ENCODE results near the gene HGF. TPM values are rescaled to one million over a fixed set of nuclear protein-coding genes. Genes with fewer than 3 reads are reported as not detected.
"Not testable (repeated sequence)": the region's sequence is repeated elsewhere in the genome, so short reads cannot be mapped to it uniquely, and the experiment has no call there.

Gene HGF
- total RNA-seq, 1 donor: 33.2 TPM

DNA sequence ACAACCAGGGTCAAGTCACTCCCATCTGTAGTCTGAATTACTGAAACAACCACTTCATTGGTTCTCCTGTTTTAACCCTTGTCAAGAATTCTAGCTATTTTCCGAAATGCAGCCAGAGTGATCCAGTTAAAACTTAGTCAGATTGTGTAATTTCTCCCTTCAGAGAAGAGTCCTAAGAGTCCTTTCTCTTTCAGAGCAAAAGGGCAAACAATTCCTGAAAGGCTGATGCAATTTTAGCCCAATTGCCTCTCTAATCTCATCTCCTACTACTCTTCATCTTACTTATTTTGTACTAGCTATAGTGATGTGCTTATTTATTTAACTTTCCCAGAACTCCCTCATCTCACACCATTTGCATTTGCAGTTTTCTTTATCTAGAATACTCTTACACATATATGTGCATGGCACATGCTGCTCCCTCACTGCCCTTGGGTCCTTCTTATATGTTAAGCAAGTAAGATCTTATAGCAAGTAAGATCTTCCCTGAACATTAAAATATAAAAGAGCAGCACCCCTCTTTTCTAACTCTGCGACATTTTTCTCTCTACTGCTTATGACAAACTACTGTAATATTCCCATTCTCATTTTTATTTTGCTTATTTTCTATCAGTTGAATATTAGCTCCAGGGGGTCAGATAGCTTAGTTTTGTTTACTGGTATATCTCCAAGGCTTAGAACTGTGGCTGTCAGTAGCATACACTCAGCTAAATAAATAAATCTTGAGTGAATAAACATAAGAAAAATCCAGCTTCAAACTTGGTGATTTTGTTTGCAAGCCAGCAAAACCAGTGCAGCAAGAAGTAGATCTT, 44.6 kb downstream of the HGF start:
- no peak overlapping the region for H3K4me3 ChIP-seq (ENCODE audit: low read depth, low read length)
- TF ChIP-seq, protein P1, sequence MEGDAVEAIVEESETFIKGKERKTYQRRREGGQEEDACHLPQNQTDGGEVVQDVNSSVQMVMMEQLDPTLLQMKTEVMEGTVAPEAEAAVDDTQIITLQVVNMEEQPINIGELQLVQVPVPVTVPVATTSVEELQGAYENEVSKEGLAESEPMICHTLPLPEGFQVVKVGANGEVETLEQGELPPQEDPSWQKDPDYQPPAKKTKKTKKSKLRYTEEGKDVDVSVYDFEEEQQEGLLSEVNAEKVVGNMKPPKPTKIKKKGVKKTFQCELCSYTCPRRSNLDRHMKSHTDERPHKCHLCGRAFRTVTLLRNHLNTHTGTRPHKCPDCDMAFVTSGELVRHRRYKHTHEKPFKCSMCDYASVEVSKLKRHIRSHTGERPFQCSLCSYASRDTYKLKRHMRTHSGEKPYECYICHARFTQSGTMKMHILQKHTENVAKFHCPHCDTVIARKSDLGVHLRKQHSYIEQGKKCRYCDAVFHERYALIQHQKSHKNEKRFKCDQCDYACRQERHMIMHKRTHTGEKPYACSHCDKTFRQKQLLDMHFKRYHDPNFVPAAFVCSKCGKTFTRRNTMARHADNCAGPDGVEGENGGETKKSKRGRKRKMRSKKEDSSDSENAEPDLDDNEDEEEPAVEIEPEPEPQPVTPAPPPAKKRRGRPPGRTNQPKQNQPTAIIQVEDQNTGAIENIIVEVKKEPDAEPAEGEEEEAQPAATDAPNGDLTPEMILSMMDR (IDR thresholded peaks at IDR 0.05; ENCODE audit: insufficient read depth, low read depth, low read length): no peak

DNA sequence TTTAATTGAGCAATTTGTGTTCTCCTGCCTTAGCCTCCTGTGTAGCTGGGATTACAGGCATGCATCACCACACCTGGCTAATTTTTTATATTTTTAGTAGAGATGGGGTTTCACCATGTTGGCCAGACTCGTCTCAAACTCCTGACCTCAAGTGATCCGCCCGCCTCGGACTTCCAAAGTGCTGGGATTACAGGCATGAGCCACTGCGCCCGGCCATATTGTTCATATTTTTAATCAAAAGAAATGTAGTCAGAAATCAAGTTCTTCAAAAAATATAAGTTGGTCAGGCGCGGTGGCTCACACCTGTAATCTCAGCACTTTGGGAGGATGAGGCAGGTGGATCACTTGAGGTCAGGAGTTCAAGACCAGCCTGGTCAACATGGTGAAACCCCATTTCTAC, 47.6 kb downstream of the HGF start:
- DNase-seq (ENCODE audit: low read depth); H3K4me3 ChIP-seq (ENCODE audit: low read depth, low read length): not testable (repeated sequence)

More for the DNA sequence above, 44.6 kb downstream of the HGF start:
- DNase-seq (ENCODE audit: low read depth): peak; percentile 81

DNA sequence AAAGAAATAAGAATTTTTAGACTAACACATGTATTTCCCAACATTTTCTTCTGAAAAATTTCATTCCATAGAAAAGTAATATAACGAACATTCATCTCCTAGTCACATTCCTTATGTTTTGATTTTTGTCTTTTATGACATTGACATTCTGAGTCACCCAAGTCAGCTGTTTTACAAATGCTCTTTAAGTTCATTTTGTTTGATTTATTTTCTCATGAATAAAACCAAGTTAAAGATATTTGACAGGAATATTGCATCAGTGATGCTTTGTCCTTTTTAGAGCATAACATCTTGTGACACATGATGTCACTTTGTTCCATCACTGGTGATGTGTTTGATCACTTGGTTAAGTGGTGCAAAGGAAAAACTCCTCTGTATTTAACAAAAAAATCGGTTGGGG, 48.4 kb downstream of the HGF start:
- TF ChIP-seq, protein P1 (IDR thresholded peaks at IDR 0.05; ENCODE audit: insufficient read depth, low read depth, low read length): no peak
- DNase-seq (ENCODE audit: low read depth): peak; percentile 70
- no peak overlapping the region for H3K4me3 ChIP-seq (ENCODE audit: low read depth, low read length)

DNA sequence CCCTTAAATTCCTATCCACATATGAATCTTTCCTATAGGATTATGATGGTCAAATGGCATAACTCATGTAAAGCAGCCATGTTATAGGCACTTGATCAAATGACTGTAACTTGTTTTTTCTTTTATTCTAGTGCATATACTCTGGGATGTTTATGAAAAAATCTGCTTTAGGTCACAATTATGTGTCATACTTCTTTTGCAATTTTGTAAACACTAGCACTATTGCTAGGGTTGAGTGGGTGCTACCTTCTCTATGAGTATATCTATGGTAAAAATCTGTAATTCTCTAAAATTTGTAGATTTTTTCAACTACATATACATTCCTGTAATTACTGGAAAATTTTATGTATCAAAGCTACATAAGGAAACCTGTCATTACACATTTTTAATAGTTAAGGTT, 50.0 kb downstream of the HGF start:
- DNase-seq (ENCODE audit: low read depth): peak; percentile 37
- TF ChIP-seq, protein P1 (IDR thresholded peaks at IDR 0.05; ENCODE audit: insufficient read depth, low read depth, low read length): no peak
- no peak overlapping the region for H3K4me3 ChIP-seq (ENCODE audit: low read depth, low read length)

DNA sequence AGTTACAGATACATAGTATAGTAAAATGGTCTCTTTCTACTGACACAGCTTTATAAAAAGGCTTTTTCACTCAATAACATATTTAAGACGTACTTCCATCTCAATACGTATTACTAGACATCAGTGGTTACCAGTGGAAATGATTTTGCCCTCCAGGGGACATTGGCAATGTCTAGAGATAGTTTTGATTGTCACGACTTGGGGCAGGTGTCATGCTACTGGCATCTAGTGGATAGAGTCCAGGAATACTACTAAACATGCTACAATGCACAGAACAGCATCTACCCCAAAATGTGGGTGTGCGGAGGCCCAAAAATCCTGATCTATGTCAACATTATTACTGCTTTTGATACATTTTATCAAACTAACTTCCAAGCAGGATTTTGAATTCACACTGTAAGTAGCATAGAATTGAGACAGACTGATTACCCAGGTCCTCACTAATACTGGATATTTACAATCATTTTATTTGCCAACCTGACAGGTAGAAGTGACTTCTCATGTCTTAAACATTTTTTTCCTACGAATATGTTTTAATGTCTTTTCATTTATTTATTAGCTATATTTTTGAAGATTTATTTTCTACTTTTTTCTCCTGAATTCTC, 53.8 kb downstream of the HGF start:
- H3K4me3 ChIP-seq (ENCODE audit: low read depth, low read length): no peak overlapping the region
- peak; percentile 42 for DNase-seq (ENCODE audit: low read depth)
- TF ChIP-seq, protein P1 (IDR thresholded peaks at IDR 0.05; ENCODE audit: insufficient read depth, low read depth, low read length): peak; percentile 46

DNA sequence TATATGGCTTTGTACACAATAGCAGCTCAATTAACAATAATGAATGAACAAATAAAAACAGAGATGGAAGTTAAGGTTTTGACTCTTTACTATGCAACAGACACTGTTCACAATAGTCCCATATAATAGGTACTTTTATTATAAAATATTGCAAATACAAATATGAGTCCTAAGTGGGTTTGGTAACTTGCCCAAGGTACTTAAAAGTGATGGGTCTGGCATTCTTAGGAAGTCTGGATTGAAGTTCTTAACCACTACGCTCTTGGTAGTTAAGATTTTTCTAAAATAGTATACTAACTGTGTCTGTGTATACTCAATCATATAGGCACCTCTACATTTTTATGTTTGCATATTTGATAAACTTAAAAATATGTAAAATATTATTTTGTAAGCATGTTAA, 55.5 kb downstream of the HGF start:
- peak; percentile 68 for DNase-seq (ENCODE audit: low read depth)
- TF ChIP-seq, protein P1 (IDR thresholded peaks at IDR 0.05; ENCODE audit: insufficient read depth, low read depth, low read length): no peak
- H3K4me3 ChIP-seq (ENCODE audit: low read depth, low read length): no peak overlapping the region

DNA sequence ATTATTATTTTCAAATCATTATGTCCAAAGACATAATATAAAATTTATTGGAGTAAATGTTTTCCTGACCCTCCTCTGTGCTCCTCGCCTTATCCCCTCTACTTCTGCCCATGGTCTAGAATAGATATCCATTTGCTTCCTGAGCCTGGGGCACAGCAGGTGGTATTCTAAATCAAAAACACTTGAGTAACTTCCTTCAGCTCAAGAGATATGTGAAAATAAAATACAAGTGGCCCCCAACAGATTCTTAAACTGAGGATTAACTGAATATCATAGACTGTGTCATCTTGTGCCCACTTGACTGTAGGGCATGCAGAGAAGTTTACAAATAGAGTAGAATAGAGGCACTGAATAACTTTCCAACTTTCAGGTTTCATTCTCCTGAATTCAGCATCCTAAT, 59.1 kb downstream of the HGF start:
- DNase-seq (ENCODE audit: low read depth): no peak
- TF ChIP-seq, protein P1 (IDR thresholded peaks at IDR 0.05; ENCODE audit: insufficient read depth, low read depth, low read length): no peak
- H3K4me3 ChIP-seq (ENCODE audit: low read depth, low read length): no peak overlapping the region

Measured in fibroblast of villous mesenchyme (primary cell).